H1 (cell line): ENCODE results near the gene PPP4R3A.

ENCODE experiments used
- EP300 ChIP-seq, 2 experiments: IDR thresholded peaks; 1 replicate in 1 of 2; 2 replicates in 1 of 2; pipeline ENCODE4 v1.6.1; 2011 to 2012; ENCODE audit warnings: low read depth in 2 of 2, low read length in 2 of 2, mild to moderate bottlenecking in 2 of 2, borderline replicate concordance in 1 of 2, inconsistent platforms in 1 of 2, moderate library complexity in 1 of 2
- SP1 ChIP-seq: IDR thresholded peaks from 2 replicates; pipeline ENCODE4 v1.6.1; 2011; ENCODE audit warnings: low read depth, low read length

DNA sequence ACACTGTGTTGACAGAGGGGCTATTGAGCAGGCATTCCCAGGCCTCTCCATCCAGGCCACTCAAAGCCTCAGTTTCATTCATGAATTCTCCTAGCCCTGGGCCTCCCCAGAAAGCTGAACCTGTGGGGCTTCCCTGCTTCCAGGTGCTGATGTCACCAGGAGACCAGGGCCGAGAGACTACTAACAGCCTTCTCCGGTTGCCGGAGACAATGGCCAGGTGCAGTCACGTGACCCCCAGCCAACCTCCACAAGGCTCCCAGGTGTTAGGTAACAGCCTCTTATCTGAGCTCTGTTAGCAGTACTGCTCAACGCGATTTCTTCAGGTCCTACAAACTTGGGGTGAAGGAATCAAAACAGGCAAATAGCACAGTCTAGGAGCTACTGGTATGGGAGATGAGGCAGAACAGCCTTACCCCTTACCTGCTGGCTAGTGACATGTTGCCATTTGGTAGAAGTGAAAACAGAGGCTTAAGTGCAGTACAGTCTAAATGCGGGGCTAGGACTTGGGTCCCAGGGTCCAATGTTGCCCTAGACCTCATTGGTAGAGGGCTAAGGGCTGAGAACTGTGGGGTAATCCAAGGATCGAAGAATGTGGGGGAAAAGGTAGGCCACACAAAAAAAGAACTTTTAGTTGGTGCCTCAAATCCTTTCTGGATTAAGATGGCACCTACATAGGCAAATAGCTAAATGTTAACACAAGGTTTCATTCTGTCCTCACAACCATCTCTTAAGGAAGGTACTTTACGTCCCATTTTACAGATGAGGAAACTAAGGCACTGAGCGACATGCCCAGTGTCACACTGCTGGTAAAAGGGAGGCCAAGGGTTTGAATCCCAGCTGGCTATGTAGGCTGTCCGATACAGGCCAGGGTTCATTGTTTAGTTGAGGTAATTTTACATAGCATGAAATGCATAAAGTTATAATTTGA lies 96.3 kb downstream of the PPP4R3A start:
- TF ChIP-seq EP300 (IDR thresholded peaks at IDR 0.05; ENCODE audit: borderline replicate concordance in 1 of 2, low read depth in 2 of 2, low read length in 2 of 2) (0 out of 3 replicates have a peak, but pooled peaks of 1 of the 2 experiments have one; percentile 23), SP1 (no peak)
